IMR-90 (cell line): ENCODE measurements around the gene FUT1. TPM values are rescaled to one million over a fixed set of nuclear protein-coding genes. Genes with fewer than 3 reads are reported as not detected.

ENCODE experiments used
- ATAC-seq: fragments of 200-7000 bp; cut with Tn5 transposase; 2 replicates; pipeline ENCODE4 v1.9.1; 2020; ENCODE audit warnings: low read depth, mild to moderate bottlenecking, moderate library complexity
- BruUV-seq: library from RNA; stranded (reverse); fragments of 400-500 nt; replicated peaks from 2 replicates; lab custom pipeline; 2021; lab: Mats Ljungman, UMichigan
- CTCF ChIA-PET: fragments of 300-600 bp; formaldehyde crosslinking; extraction: SDS; loops from one replicate; lab custom pipeline; 2021; ENCODE audit warnings: antibody characterized with exemption; lab: Yijun Ruan, JAX
- POLR2A ChIA-PET: fragments of 300-600 bp; sonication (Branson Sonifier 250); formaldehyde crosslinking; loops from one replicate; lab custom pipeline; 2022; ENCODE audit warnings: antibody characterized with exemption; ENCODE audit not compliant: unreplicated experiment; lab: Charles Lee
- DNase-seq: peaks from one replicate; pipeline ENCODE4 v3.0.0; 2013
- H2AFZ ChIP-seq: replicated peaks from 2 replicates; pipeline ENCODE3; 2013; ENCODE audit warnings: low read length, mild to moderate bottlenecking; ENCODE audit not compliant: poor library complexity
- H2AK5ac ChIP-seq: 2 replicates; pipeline ENCODE4 v1.6.1; 2013; ENCODE audit warnings: low read depth, low read length, inconsistent platforms
- H2AK9ac ChIP-seq: replicated peaks from 2 replicates; pipeline ENCODE3; 2013; ENCODE audit warnings: mild to moderate bottlenecking, low read depth, low read length, moderate library complexity; ENCODE audit not compliant: poor library complexity
- H2BK120ac ChIP-seq: 2 replicates; pipeline ENCODE4 v1.6.1; 2013; ENCODE audit warnings: low read depth, low read length, inconsistent platforms
- H2BK15ac ChIP-seq: 3 replicates; pipeline ENCODE4 v1.6.1; 2013; ENCODE audit warnings: low read depth, low read length, inconsistent platforms
- H2BK20ac ChIP-seq: 2 replicates; pipeline ENCODE4 v1.6.1; 2013; ENCODE audit warnings: low read depth, mild to moderate bottlenecking, inconsistent platforms, low read length, moderate library complexity
- H2BK5ac ChIP-seq: 2 replicates; pipeline ENCODE4 v1.6.1; 2013; ENCODE audit warnings: mild to moderate bottlenecking, low read depth, low read length, inconsistent platforms; ENCODE audit not compliant: poor library complexity, severe bottlenecking
- H3K14ac ChIP-seq: replicated peaks from 2 replicates; pipeline ENCODE4 v1.6.1; 2013; ENCODE audit warnings: low read depth, low read length, inconsistent platforms
- H3K18ac ChIP-seq: 2 replicates; pipeline ENCODE4 v1.6.1; 2013; ENCODE audit warnings: low read depth, low read length, control low read depth
- H3K23ac ChIP-seq: 2 replicates; pipeline ENCODE4 v1.6.1; 2013; ENCODE audit warnings: low read depth, low read length, inconsistent platforms
- H3K27ac ChIP-seq: 2 replicates; pipeline ENCODE4 v1.5.1; 2013; ENCODE audit warnings: mild to moderate bottlenecking, control low read depth, low read length; ENCODE audit not compliant: insufficient read depth
- H3K27me3 ChIP-seq: 2 replicates; pipeline ENCODE4 v1.6.1; 2013; ENCODE audit warnings: low read length; ENCODE audit not compliant: control insufficient read depth, insufficient read depth
- H3K36me3 ChIP-seq: 2 replicates; pipeline ENCODE4 v1.6.1; 2013; ENCODE audit warnings: low read length, mixed read lengths; ENCODE audit not compliant: control insufficient read depth, insufficient read depth
- H3K4ac ChIP-seq: 2 replicates; pipeline ENCODE4 v1.6.1; 2013; ENCODE audit warnings: low read depth, low read length, inconsistent platforms
- H3K4me1 ChIP-seq: 2 replicates; pipeline ENCODE4 v1.6.1; 2013; ENCODE audit warnings: low read length, mixed read lengths; ENCODE audit not compliant: control insufficient read depth, insufficient read depth
- H3K4me2 ChIP-seq: 2 replicates; pipeline ENCODE4 v1.6.1; 2013; ENCODE audit warnings: low read depth, mild to moderate bottlenecking, control low read depth, low read length, moderate library complexity
- H3K4me3 ChIP-seq: 2 replicates; pipeline ENCODE4 v1.5.1; 2013; ENCODE audit warnings: low read depth, mild to moderate bottlenecking, control low read depth, low read length, moderate library complexity; ENCODE audit not compliant: insufficient read depth
- H3K56ac ChIP-seq: 2 replicates; pipeline ENCODE4 v1.6.1; 2013; ENCODE audit warnings: low read length, inconsistent platforms; ENCODE audit not compliant: insufficient read depth; ENCODE audit errors: extremely low read depth
- H3K79me1 ChIP-seq, 2 experiments: 2 replicates each; pipeline ENCODE4 v1.6.1; 2013; ENCODE audit warnings: low read length in 2 of 2, inconsistent platforms in 1 of 2, low read depth in 1 of 2
- H3K9ac ChIP-seq: 2 replicates; pipeline ENCODE4 v1.6.1; 2013; ENCODE audit warnings: low read depth, low read length, control low read depth
- H3K9me1 ChIP-seq: 2 replicates; pipeline ENCODE4 v1.6.1; 2013; ENCODE audit warnings: low read length, inconsistent platforms; ENCODE audit not compliant: insufficient read depth
- H3K9me3 ChIP-seq: 2 replicates; pipeline ENCODE4 v1.6.1; 2013; ENCODE audit warnings: low read length; ENCODE audit not compliant: control insufficient read depth, insufficient read depth
- H4K20me1 ChIP-seq: 2 replicates; pipeline ENCODE4 v1.6.1; 2013; ENCODE audit warnings: low read length, inconsistent platforms; ENCODE audit not compliant: insufficient read depth
- H4K5ac ChIP-seq: 2 replicates; pipeline ENCODE4 v1.6.1; 2013; ENCODE audit warnings: mild to moderate bottlenecking, low read depth, low read length, control low read depth
- H4K8ac ChIP-seq, 2 experiments: 2 replicates each; pipeline ENCODE4 v1.6.1; 2013; ENCODE audit warnings: low read depth in 2 of 2, low read length in 2 of 2, control low read depth in 1 of 2, inconsistent platforms in 1 of 2
- H4K91ac ChIP-seq: 2 replicates; pipeline ENCODE4 v1.6.1; 2013; ENCODE audit warnings: low read depth, low read length, inconsistent platforms; ENCODE audit not compliant: insufficient read depth
- BHLHE40 ChIP-seq: fragments of 150-350 bp; IDR thresholded peaks from 2 replicates; pipeline ENCODE4 v1.6.1; 2016; ENCODE audit warnings: mild to moderate bottlenecking, low read depth, low read length
- CEBPB ChIP-seq: IDR thresholded peaks from 2 replicates; pipeline ENCODE4 v1.6.1; 2012; ENCODE audit warnings: low read depth, low read length, improper control_type of control experiment
- FOS ChIP-seq: fragments of 150-350 bp; IDR thresholded peaks from 2 replicates; pipeline ENCODE4 v1.6.1; 2016; ENCODE audit warnings: low read depth, low read length
- MXI1 ChIP-seq: IDR thresholded peaks from 2 replicates; pipeline ENCODE4 v1.6.1; 2012; ENCODE audit warnings: low read depth, mild to moderate bottlenecking, low read length, moderate library complexity, borderline replicate concordance
- NFE2L2 ChIP-seq: fragments of 150-350 bp; IDR thresholded peaks from 2 replicates; pipeline ENCODE4 v1.6.1; 2016; ENCODE audit warnings: low read depth, mild to moderate bottlenecking, low read length
- RAD21 ChIP-seq: IDR thresholded peaks from 2 replicates; pipeline ENCODE4 v1.6.1; 2012; ENCODE audit warnings: low read length, improper control_type of control experiment
- RCOR1 ChIP-seq: IDR thresholded peaks from 2 replicates; pipeline ENCODE4 v1.6.1; 2012; ENCODE audit warnings: mild to moderate bottlenecking, low read length, improper control_type of control experiment; ENCODE audit not compliant: insufficient replicate concordance
- RFX5 ChIP-seq: IDR thresholded peaks from 2 replicates; pipeline ENCODE4 v1.8.0; 2012; ENCODE audit warnings: low read depth, mild to moderate bottlenecking, low read length, moderate library complexity
- WGBS, 2 experiments: methylation state at CpG; one replicate each; pipeline versions ENCODE4 v1.1.5 to v1.1.7; 2013; ENCODE audit warnings: missing lambda C conversion rate in 2 of 2; ENCODE audit not compliant: insufficient read length in 1 of 2; ENCODE audit errors: extremely low coverage in 2 of 2; 5-methylcytosine and 5-hydroxymethylcytosine counted together
- dilution Hi-C: fragments of 300-500 bp; cut with HindIII; formaldehyde crosslinking; loops from one replicate; pipeline ENCODE4 v1.14.3; 2018; ENCODE audit warnings: low sequenced_read_pairs; ENCODE audit not compliant: unreplicated experiment
- in situ Hi-C: fragments of 300-500 bp; cut with MboI; formaldehyde crosslinking; loops from 3 replicates; pipeline ENCODE4 v1.14.3; 2019; ENCODE audit warnings: low sequenced_read_pairs, inconsistent platforms, mixed read lengths
- intact Hi-C: fragments of 100-400 bp; cut with micrococcal nuclease; formaldehyde crosslinking; loops from 2 replicates; pipeline ENCODE4 v1.10.0; 2022
- polyA plus RNA-seq, 3 experiments: library from polyadenylated mRNA; depleted of rRNA; stranded (reverse); fragments of >200 nt; gene quantifications; 2 replicates each; pipeline ENCODE4 v1.2.3, GENCODE V29; 2012; ENCODE audit warnings: low replicate concordance in 1 of 3
- total RNA-seq: library from RNA; depleted of rRNA; stranded (reverse); fragments of >200 nt; gene quantifications from 2 replicates; pipeline ENCODE4 v1.2.3, GENCODE V29; 2012
- TF ChIP-seq, protein P1 (sequence below): fragments of 150-350 bp; IDR thresholded peaks from 2 replicates; pipeline ENCODE4 v1.6.1; 2017; ENCODE audit warnings: mild to moderate bottlenecking, antibody characterized with exemption, low read length, low read depth

Gene FUT1
- total and polyA plus RNA-seq, 2 of the 4 experiments (the other 2 are of a cell fraction), result 0.09 to 0.18 TPM

DNA sequence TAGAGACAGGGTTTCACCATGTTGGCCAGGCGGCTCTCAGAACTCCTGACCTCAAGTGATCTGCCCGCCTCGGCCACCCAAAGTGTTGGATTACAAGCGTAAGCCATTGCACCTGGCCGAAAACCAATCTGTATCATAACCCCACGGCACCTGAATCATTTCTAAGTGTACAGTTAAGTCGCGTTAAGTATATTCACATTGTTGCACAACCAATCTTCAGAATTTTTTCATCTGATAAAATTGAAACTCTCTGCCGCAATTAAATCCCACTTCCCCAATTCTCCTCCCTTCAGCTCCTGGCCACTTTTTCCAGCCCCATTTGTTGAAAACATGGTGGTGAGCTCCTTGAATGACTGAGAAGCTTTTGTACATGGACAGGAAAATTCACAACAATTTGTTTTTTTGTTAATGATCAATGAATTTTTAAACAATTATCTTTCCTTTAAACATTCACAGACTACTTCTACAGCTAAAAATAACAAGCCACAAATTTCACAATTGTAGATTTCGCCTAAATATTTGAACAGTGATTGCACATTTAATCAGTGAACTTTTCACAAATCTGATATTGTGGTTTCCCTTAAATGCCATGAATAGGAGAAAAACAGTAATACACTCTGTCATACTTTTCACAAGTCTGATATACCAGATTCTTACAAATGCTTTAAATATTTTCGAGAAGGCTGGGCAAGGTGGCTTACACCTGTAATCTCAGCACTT is 16.7 kb upstream of the FUT1 start:
- Histone ChIP-seq H2BK5ac (no peak overlapping the region), H3K9me1 (no peaks in the 10 kb centered on the region), H3K14ac (no peak overlapping the region), H3K4me2 (no peak overlapping the region), H2AFZ (no peak overlapping the region), H3K9ac (no peak overlapping the region), H2AK9ac (no peak overlapping the region), H3K4ac (no peak overlapping the region), H3K36me3 (no peaks in the 10 kb centered on the region), H2BK15ac (no peak overlapping the region), H2BK120ac (no peak overlapping the region), H4K5ac (no peak overlapping the region), H4K91ac (no peak overlapping the region), H2AK5ac (no peak overlapping the region), H4K20me1 (no peaks in the 10 kb centered on the region), H2BK20ac (no peak overlapping the region), H3K23ac (no peak overlapping the region), H3K9me3 (no peaks in the 10 kb centered on the region), H3K27me3 (peaks cover 37% of the 10 kb centered on the region), H3K56ac (no peak overlapping the region), H3K4me1 (no peaks in the 10 kb centered on the region), H3K4me3 (no peak overlapping the region), H3K18ac (no peak overlapping the region), H3K79me1 (no peaks in the 10 kb centered on the region), H3K27ac (no peak overlapping the region), H4K8ac (no peak overlapping the region)
- DNase-seq (no peak), ATAC-seq (no peak)
- BruUV-seq, result no TSS peak
- in situ Hi-C loops (no loop called here), dilution Hi-C loops (no loop called here), intact Hi-C loops (no loop called here)
- CTCF ChIA-PET, result interaction anchor here (0.6 kb wide), 1 partner anchor 117 kb away, joined by 8 read pairs; no protein-coding TSS in a partner anchor
- POLR2A ChIA-PET, result no interaction called here
- no peak for TF ChIP-seq RFX5
- no peak for TF ChIP-seq RAD21
- no peak for TF ChIP-seq NFE2L2
- TF ChIP-seq FOS, result no peak
- no peak for TF ChIP-seq MXI1
- no peak for TF ChIP-seq CEBPB
- TF ChIP-seq, protein P1, sequence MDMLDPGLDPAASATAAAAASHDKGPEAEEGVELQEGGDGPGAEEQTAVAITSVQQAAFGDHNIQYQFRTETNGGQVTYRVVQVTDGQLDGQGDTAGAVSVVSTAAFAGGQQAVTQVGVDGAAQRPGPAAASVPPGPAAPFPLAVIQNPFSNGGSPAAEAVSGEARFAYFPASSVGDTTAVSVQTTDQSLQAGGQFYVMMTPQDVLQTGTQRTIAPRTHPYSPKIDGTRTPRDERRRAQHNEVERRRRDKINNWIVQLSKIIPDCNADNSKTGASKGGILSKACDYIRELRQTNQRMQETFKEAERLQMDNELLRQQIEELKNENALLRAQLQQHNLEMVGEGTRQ, result no peak
- TF ChIP-seq RCOR1, result no peak
- TF ChIP-seq BHLHE40, result no peak
- 59% methylated on average over 3 of the region's 11 CpGs; no CpG with 5 or more reads in 1 of the 2 experiments for WGBS, 2 experiments
